HepG2 (cell line): ENCODE measurements around the gene PRM3. TPM values are rescaled to one million over a fixed set of nuclear protein-coding genes. Genes with fewer than 3 reads are reported as not detected.
A peak's percentile ranks its signal among the peaks of the same experiment; 100 is the strongest.

Experiments used
- ATF1 ChIP-seq: IDR thresholded peaks from 2 replicates; pipeline ENCODE4 v1.6.1; 2016; ENCODE audit warnings: mild to moderate bottlenecking, control low read depth
- ATF4 ChIP-seq, 2 experiments: fragments of 450-650 bp in 1 of 2; sonication (generic) in 1 of 2; formaldehyde crosslinking; IDR thresholded peaks; 2 replicates each; pipeline versions ENCODE4 v1.5.0 to v1.8.0; 2020 to 2022; ENCODE audit warnings: mild to moderate bottlenecking in 1 of 2, missing genetic modification reagents in 1 of 2
- ATF7 ChIP-seq, 2 experiments: fragments of 450-650 bp in 1 of 2; sonication (generic) in 1 of 2; formaldehyde crosslinking in 1 of 2; IDR thresholded peaks; 2 replicates each; pipeline versions ENCODE4 v1.4.0 to v1.6.1; 2016 to 2020; ENCODE audit warnings: antibody characterized with exemption in 1 of 2, mild to moderate bottlenecking in 1 of 2, missing genetic modification reagents in 1 of 2
- ELF4 ChIP-seq: sonication (generic); formaldehyde crosslinking; IDR thresholded peaks from 2 replicates; pipeline ENCODE4 v1.5.0; 2020; ENCODE audit warnings: missing genetic modification reagents, mild to moderate bottlenecking, moderate library complexity, borderline replicate concordance
- HNRNPLL ChIP-seq: fragments of 200-400 bp; formaldehyde crosslinking; IDR thresholded peaks from 2 replicates; pipeline ENCODE4 v1.6.1; 2017; ENCODE audit warnings: mild to moderate bottlenecking, low read depth, low read length; ENCODE audit not compliant: poor library complexity, severe bottlenecking
- IRF2 ChIP-seq: IDR thresholded peaks from 2 replicates; pipeline ENCODE4 v1.6.1; 2018; ENCODE audit warnings: missing genetic modification reagents, missing compliant biosample characterization
- JUND ChIP-seq: sonication (generic); formaldehyde crosslinking; IDR thresholded peaks from 2 replicates; pipeline ENCODE4 v1.8.0; 2022; ENCODE audit warnings: mild to moderate bottlenecking, missing genetic modification reagents
- MIER2 ChIP-seq: IDR thresholded peaks from 2 replicates; pipeline ENCODE4 v1.6.1; 2016; ENCODE audit warnings: missing biosample characterization, missing genetic modification reagents
- PCBP1 ChIP-seq: fragments of 200-400 bp; formaldehyde crosslinking; IDR thresholded peaks from 2 replicates; pipeline ENCODE4 v1.6.1; 2017; ENCODE audit warnings: mild to moderate bottlenecking, low read depth, low read length, borderline replicate concordance
- RAD21 ChIP-seq: fragments of 450-650 bp; formaldehyde crosslinking; IDR thresholded peaks from 2 replicates; pipeline ENCODE4 v1.5.0; 2020; ENCODE audit warnings: mild to moderate bottlenecking
- SUZ12 ChIP-seq: fragments of 150-350 bp; IDR thresholded peaks from 2 replicates; pipeline ENCODE4 v1.6.1; 2014; ENCODE audit warnings: low read depth, low read length
- U2AF2 ChIP-seq: fragments of 200-400 bp; formaldehyde crosslinking; IDR thresholded peaks from 2 replicates; pipeline ENCODE4 v1.6.1; 2017; ENCODE audit warnings: low read depth, mild to moderate bottlenecking, low read length
- XBP1 ChIP-seq: sonication (generic); formaldehyde crosslinking; IDR thresholded peaks from 2 replicates; pipeline ENCODE4 v1.5.0; 2020; ENCODE audit warnings: missing genetic modification reagents
- YY1 ChIP-seq: IDR thresholded peaks from 2 replicates; pipeline ENCODE4 v1.6.1; 2011; ENCODE audit warnings: low read length, low read depth, moderate library complexity, mild to moderate bottlenecking; ENCODE audit not compliant: insufficient read depth, insufficient replicate concordance
- ZC3H13 ChIP-seq: sonication (generic); formaldehyde crosslinking; IDR thresholded peaks from 2 replicates; pipeline ENCODE4 v1.8.1; 2023; ENCODE audit warnings: mild to moderate bottlenecking, missing genetic modification reagents, moderate library complexity
- ZNF224 ChIP-seq: sonication (generic); formaldehyde crosslinking; IDR thresholded peaks from 2 replicates; pipeline ENCODE4 v1.5.0; 2020; ENCODE audit warnings: mild to moderate bottlenecking, missing genetic modification reagents
- ZNF24 ChIP-seq: fragments of 450-650 bp; IDR thresholded peaks from 2 replicates; pipeline ENCODE4 v1.6.1; 2017; ENCODE audit warnings: antibody characterized with exemption, mild to moderate bottlenecking
- ZNF530 ChIP-seq: sonication (generic); formaldehyde crosslinking; IDR thresholded peaks from 2 replicates; pipeline ENCODE4 v1.5.0; 2020; ENCODE audit warnings: low read depth, mild to moderate bottlenecking, missing genetic modification reagents
- ZNF740 ChIP-seq: sonication (generic); formaldehyde crosslinking; IDR thresholded peaks from 2 replicates; pipeline ENCODE4 v1.4.0; 2020; ENCODE audit warnings: missing genetic modification reagents
- ZNF75D ChIP-seq: sonication (generic); formaldehyde crosslinking; IDR thresholded peaks from 2 replicates; pipeline ENCODE4 v1.8.1; 2023; ENCODE audit warnings: missing genetic modification reagents, mild to moderate bottlenecking, borderline replicate concordance
- ZNF792 ChIP-seq: IDR thresholded peaks from 2 replicates; pipeline ENCODE4 v1.6.1; 2016
- polyA plus RNA-seq, 8 experiments: library from polyadenylated mRNA; depleted of rRNA in 3 of 8; stranded (reverse) in 7 of 8; unstranded in 1 of 8; fragments of >200 nt; fragmentation: Illumina TruSeq in 4 of 8; extraction: Trizol in 4 of 8; gene quantifications; 2 replicates each; pipeline versions ENCODE4 v1.2.1 to v1.2.3, GENCODE V29; 2011 to 2016; ENCODE audit warnings: low read depth in 4 of 8, missing spikeins in 1 of 8, mixed read lengths in 1 of 8; ENCODE audit not compliant: insufficient read depth in 1 of 8
- total RNA-seq, 5 experiments: library from RNA; depleted of rRNA; stranded (reverse); fragments of >200 nt; fragmentation: Illumina TruSeq; extraction: Trizol; gene quantifications; 2 replicates each; pipeline ENCODE4 v1.2.3, GENCODE V29; 2016; ENCODE audit warnings: low read depth in 1 of 5
- TF ChIP-seq, protein P1 (sequence below): sonication (generic); formaldehyde crosslinking; IDR thresholded peaks from 2 replicates; pipeline ENCODE4 v1.4.0; 2020; ENCODE audit warnings: missing genetic modification reagents, borderline replicate concordance
- TF ChIP-seq, protein P2 (sequence below): IDR thresholded peaks from 2 replicates; pipeline ENCODE4 v1.6.1; 2018; ENCODE audit warnings: missing genetic modification reagents
- TF ChIP-seq, protein P3 (sequence below): sonication (generic); formaldehyde crosslinking; IDR thresholded peaks from 2 replicates; pipeline ENCODE4 v1.5.0; 2020; ENCODE audit warnings: missing genetic modification reagents

PRM3 gene
- total and polyA plus RNA-seq, 2 of the 13 experiments (the other 11 are each of a cell fraction or from before 2014, with no cell fraction given), result not detected

DNA sequence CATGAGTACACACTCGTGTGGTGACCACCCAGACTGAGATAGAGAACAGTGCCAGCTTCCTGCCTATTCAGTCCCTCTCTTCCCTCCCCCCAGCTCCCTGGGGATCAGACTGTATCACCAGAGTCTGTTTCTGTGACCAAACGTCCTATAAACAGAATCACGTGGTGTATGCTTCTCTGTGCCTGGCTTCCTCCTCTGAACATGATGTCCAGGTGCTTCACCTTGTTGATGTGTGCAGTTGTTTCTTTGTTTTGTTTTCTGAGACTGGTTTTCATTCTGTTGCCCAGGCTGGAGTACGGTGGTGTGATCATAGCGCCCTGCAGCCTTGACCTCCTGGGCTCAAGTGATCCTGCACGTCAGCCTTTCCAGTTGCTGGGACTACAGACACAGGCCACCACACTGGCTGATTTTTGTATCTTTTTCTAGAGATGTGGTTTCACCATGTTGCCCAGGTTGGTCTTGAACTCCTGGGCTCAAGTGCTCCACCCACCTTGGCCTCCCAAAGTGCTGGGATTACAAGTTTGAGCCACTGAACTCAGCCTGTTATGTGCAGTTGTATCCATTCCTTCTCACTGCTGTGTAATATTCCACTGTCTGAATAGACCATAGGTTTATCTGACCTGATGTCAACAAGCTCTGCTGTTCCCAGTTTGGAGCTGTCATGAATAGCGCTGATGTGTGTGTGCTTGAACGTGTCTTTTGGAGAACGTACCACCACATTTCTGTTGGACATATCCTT lies 36.6 kb upstream of the PRM3 start (continued):
- TF ChIP-seq, protein P1, sequence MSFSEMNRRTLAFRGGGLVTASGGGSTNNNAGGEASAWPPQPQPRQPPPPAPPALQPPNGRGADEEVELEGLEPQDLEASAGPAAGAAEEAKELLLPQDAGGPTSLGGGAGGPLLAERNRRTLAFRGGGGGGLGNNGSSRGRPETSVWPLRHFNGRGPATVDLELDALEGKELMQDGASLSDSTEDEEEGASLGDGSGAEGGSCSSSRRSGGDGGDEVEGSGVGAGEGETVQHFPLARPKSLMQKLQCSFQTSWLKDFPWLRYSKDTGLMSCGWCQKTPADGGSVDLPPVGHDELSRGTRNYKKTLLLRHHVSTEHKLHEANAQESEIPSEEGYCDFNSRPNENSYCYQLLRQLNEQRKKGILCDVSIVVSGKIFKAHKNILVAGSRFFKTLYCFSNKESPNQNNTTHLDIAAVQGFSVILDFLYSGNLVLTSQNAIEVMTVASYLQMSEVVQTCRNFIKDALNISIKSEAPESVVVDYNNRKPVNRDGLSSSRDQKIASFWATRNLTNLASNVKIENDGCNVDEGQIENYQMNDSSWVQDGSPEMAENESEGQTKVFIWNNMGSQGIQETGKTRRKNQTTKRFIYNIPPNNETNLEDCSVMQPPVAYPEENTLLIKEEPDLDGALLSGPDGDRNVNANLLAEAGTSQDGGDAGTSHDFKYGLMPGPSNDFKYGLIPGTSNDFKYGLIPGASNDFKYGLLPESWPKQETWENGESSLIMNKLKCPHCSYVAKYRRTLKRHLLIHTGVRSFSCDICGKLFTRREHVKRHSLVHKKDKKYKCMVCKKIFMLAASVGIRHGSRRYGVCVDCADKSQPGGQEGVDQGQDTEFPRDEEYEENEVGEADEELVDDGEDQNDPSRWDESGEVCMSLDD (CRISPR knock-in tag), result no peak
- TF ChIP-seq ZNF24 (no peak), ZNF530 (CRISPR knock-in tag) (no peak), XBP1 (CRISPR knock-in tag) (no peak; the same call in 1 of the 2 replicates), SUZ12 (no peak), MIER2 (CRISPR knock-in tag) (no peak; the same call in 1 of the 2 replicates), ATF1 (CRISPR knock-in tag) (peak; percentile 63; the same call in 1 of the 2 replicates), ATF4 (CRISPR knock-in tag; IDR thresholded peaks at IDR 0.05) (peak in 1 of 2 experiments; percentile 65; a peak in 2 of 4 replicates), ATF7 (IDR thresholded peaks at IDR 0.05) (peak; percentile 52), ATF7 (CRISPR knock-in tag; IDR thresholded peaks at IDR 0.05) (peak; percentile 79; the same call in 1 of the 2 replicates), ELF4 (CRISPR knock-in tag) (no peak), ZNF792 (peak; percentile 93), IRF2 (CRISPR knock-in tag) (peak; percentile 92), RAD21 (0 out of 2 replicates have a peak, but pooled peaks have one; percentile 7), U2AF2 (no peak), ZNF740 (CRISPR knock-in tag) (no peak), ZNF75D (CRISPR knock-in tag) (no peak), ZC3H13 (CRISPR knock-in tag) (peak; percentile 78), JUND (peak; percentile 85), HNRNPLL (no peak), PCBP1 (no peak), ZNF224 (CRISPR knock-in tag) (peak; percentile 65; the same call in 1 of the 2 replicates), YY1 (no peak)
- TF ChIP-seq, protein P2, sequence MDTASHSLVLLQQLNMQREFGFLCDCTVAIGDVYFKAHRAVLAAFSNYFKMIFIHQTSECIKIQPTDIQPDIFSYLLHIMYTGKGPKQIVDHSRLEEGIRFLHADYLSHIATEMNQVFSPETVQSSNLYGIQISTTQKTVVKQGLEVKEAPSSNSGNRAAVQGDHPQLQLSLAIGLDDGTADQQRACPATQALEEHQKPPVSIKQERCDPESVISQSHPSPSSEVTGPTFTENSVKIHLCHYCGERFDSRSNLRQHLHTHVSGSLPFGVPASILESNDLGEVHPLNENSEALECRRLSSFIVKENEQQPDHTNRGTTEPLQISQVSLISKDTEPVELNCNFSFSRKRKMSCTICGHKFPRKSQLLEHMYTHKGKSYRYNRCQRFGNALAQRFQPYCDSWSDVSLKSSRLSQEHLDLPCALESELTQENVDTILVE, result peak; percentile 38; the same call in 1 of the 2 replicates
- TF ChIP-seq, protein P3, sequence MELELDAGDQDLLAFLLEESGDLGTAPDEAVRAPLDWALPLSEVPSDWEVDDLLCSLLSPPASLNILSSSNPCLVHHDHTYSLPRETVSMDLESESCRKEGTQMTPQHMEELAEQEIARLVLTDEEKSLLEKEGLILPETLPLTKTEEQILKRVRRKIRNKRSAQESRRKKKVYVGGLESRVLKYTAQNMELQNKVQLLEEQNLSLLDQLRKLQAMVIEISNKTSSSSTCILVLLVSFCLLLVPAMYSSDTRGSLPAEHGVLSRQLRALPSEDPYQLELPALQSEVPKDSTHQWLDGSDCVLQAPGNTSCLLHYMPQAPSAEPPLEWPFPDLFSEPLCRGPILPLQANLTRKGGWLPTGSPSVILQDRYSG (CRISPR knock-in tag), result no peak
